Fibroblast of villous mesenchyme (primary cell): Measurements from ENCODE around the gene HLA-DQA1. TPM values are rescaled to one million over a fixed set of nuclear protein-coding genes. Genes with fewer than 3 reads are reported as not detected.

ENCODE experiments used
- DNase-seq: peaks from one replicate; pipeline ENCODE4 v3.0.0-alpha.2; 2010; ENCODE audit warnings: low read depth
- H3K4me3 ChIP-seq: 2 replicates; pipeline ENCODE4 v1.5.1; 2011; ENCODE audit warnings: low read depth, mild to moderate bottlenecking, low read length
- CTCF ChIP-seq: IDR thresholded peaks from 2 replicates; pipeline ENCODE4 v1.5.1; 2012; ENCODE audit warnings: low read depth, mild to moderate bottlenecking, low read length; ENCODE audit not compliant: insufficient read depth
- total RNA-seq: library from RNA; depleted of rRNA; stranded (reverse); fragments of >200 nt; gene quantifications from 2 replicates; pipeline ENCODE4 v1.2.3, GENCODE V29; 2012

Gene HLA-DQA1
- total RNA-seq, 1 donor: not detected

- DNase-seq: no peak
- TF ChIP-seq CTCF: no peak
- H3K4me3 ChIP-seq: no peak overlapping the region
Measured at GRCh38 chr6:32684246-32684645, 47.0 kb downstream of the HLA-DQA1 start.

GRCh38 chr6:32685603-32686002, 48.4 kb downstream of the HLA-DQA1 start:
- TF ChIP-seq CTCF: no peak
- peak; percentile 4 for DNase-seq
- no peak overlapping the region for H3K4me3 ChIP-seq

GRCh38 chr6:32689531-32690501, 52.6 kb downstream of the HLA-DQA1 start:
- no peak overlapping the region for H3K4me3 ChIP-seq
- DNase-seq: peak; percentile 11

GRCh38 chr6:32692019-32692418, 54.8 kb downstream of the HLA-DQA1 start:
- peak; percentile 4 for DNase-seq
- H3K4me3 ChIP-seq: no peak overlapping the region
- peak; percentile 31 for TF ChIP-seq CTCF

More at GRCh38 chr6:32689531-32690501, 52.6 kb downstream of the HLA-DQA1 start:
- TF ChIP-seq CTCF: no peak

Other genes with a start within 250 kb of the HLA-DQA1 start
- gene BTNL2, start 230.2 kb upstream of the HLA-DQA1 start, total RNA-seq: not detected in 2 replicates
- not detected in 2 replicates for gene HLA-DRA, start 197.5 kb upstream of the HLA-DQA1 start, total RNA-seq
- not detected in 2 replicates for gene HLA-DRB5, start 107.1 kb upstream of the HLA-DQA1 start, total RNA-seq
- not detected in 2 replicates for gene HLA-DRB1, start 47.6 kb upstream of the HLA-DQA1 start, total RNA-seq
- not detected in 2 replicates for gene HLA-DQB1, start 29.3 kb downstream of the HLA-DQA1 start, total RNA-seq
- not detected in 2 replicates for gene HLA-DQA2, start 104.0 kb downstream of the HLA-DQA1 start, total RNA-seq
- not detected in 2 replicates for gene HLA-DQB2, start 126.1 kb downstream of the HLA-DQA1 start, total RNA-seq
- gene HLA-DOB, start 179.6 kb downstream of the HLA-DQA1 start, total RNA-seq: 0.32 and 0.43 TPM in 2 replicates
- 20.6 and 33.7 TPM in 2 replicates for gene TAP2, start 201.3 kb downstream of the HLA-DQA1 start, total RNA-seq
- gene PSMB8, start 206.6 kb downstream of the HLA-DQA1 start, total RNA-seq: 72.5 and 78.2 TPM in 2 replicates
- gene TAP1, start 216.3 kb downstream of the HLA-DQA1 start, total RNA-seq: 70.5 and 122 TPM in 2 replicates
- 34.8 and 59.6 TPM in 2 replicates for gene PSMB9, start 216.8 kb downstream of the HLA-DQA1 start, total RNA-seq